Kidney epithelial cell (primary cell): ENCODE data around the gene PBRM1. TPM values are rescaled to one million over a fixed set of nuclear protein-coding genes. Genes with fewer than 3 reads are reported as not detected.
A peak's percentile ranks its signal among the peaks of the same experiment; 100 is the strongest.

Source experiments
- DNase-seq: peaks from one replicate; pipeline ENCODE4 v3.0.0-alpha.2; 2010; ENCODE audit warnings: low read depth
- H3K27me3 ChIP-seq: 2 replicates; pipeline ENCODE4 v1.6.0; 2011; ENCODE audit warnings: low read length; ENCODE audit not compliant: control insufficient read depth, insufficient read depth
- H3K36me3 ChIP-seq: 2 replicates; pipeline ENCODE4 v1.5.1; 2011; ENCODE audit warnings: low read length; ENCODE audit not compliant: control insufficient read depth, insufficient read depth
- H3K4me3 ChIP-seq: 2 replicates; pipeline ENCODE4 v1.5.1; 2011; ENCODE audit warnings: low read depth, mild to moderate bottlenecking, control low read depth, low read length
- total RNA-seq: library from RNA; depleted of rRNA; stranded (reverse); fragments of >200 nt; gene quantifications from 2 replicates; pipeline ENCODE4 v1.2.3, GENCODE V29; 2015
- TF ChIP-seq, protein P1 (sequence below): IDR thresholded peaks from 2 replicates; pipeline ENCODE4 v1.5.1; 2011; ENCODE audit warnings: mild to moderate bottlenecking, moderate library complexity, low read length, control low read depth, inconsistent platforms; ENCODE audit not compliant: insufficient read depth, poor library complexity, severe bottlenecking

PBRM1 gene
- total RNA-seq, 1 donor from 2014 or later, result 89.5 TPM

DNA sequence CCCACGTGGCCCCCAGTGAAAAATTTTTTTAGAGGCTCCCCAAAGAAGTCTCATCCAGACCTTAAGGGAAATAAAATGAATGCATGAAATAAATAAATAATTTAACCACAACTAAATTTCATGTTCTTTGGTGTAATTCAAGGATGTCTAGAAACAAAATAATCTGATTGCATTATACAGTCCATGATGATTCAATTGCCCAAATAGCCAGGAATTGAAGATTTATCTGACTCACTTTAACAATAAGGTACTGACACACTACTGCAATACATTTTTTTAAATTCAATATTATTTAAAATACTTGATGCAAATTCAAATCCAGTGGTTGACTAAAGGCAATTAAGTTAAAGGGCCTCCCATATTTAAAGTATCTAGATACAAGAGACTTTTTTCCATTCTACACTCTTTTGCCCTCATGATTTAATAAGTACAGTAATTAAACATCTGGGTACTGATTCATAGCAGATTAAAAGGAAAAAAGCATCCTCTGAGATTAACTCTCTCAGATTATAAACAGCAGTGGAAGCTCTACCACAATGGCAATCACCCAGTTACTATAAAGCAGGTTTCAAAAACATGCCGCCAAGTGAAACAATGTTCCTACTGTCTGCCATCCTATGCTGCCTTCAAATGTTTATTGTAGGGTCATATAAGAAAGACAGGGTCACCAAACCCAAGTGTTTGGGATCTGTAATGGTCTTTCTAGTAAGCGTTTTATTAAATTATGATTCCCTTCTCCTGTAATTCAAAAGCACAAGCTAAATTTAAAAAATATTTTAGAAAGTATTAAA lies 139.4 kb downstream of the PBRM1 start:
- no peaks in the 10 kb centered on the region for H3K27me3 ChIP-seq
- no peak overlapping the region for H3K4me3 ChIP-seq
- DNase-seq, result no peak
- H3K36me3 ChIP-seq, result no peaks in the 10 kb centered on the region
- TF ChIP-seq, protein P1, sequence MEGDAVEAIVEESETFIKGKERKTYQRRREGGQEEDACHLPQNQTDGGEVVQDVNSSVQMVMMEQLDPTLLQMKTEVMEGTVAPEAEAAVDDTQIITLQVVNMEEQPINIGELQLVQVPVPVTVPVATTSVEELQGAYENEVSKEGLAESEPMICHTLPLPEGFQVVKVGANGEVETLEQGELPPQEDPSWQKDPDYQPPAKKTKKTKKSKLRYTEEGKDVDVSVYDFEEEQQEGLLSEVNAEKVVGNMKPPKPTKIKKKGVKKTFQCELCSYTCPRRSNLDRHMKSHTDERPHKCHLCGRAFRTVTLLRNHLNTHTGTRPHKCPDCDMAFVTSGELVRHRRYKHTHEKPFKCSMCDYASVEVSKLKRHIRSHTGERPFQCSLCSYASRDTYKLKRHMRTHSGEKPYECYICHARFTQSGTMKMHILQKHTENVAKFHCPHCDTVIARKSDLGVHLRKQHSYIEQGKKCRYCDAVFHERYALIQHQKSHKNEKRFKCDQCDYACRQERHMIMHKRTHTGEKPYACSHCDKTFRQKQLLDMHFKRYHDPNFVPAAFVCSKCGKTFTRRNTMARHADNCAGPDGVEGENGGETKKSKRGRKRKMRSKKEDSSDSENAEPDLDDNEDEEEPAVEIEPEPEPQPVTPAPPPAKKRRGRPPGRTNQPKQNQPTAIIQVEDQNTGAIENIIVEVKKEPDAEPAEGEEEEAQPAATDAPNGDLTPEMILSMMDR, result no peak

DNA sequence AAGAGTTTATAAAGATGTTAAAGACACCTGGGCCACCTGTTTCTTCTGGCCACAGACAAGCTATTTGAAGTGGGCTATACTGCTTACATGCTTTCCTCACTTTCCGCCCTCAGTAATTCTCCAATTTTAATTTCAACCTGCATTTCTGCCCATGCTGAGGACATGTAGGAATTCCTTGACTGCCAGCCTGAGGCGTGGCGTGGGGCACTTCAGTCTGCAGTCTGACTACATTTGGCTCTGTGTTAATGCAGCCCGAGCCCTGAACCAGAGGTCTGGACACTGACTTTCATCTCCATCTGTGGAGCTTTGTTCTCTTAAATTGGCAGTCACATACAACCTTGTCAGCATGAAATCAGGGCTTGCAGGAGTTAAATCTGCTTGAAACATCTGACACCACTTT lies 140.8 kb downstream of the PBRM1 start:
- no peak for DNase-seq
- H3K36me3 ChIP-seq, result no peaks in the 10 kb centered on the region

DNA sequence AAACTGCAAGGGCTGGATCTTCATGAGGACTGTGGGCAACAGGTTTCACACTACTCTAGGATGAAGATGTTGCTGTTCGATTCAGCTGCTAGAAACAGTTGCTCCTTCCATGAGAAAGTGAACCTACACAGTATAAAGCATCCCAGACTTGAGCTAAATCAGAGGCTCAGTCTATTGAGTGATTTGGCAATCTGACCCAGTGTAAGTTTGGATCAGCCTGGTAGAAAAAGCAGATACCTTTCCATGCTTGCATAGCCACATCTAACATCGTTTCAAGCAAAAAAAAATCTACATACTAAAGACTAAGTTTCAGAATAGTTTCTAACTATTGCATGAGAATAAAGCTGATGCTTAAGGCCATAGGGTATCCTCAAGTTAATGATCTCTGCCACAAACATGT lies 144.7 kb downstream of the PBRM1 start:
- no peak for DNase-seq

More for the DNA sequence above, 140.8 kb downstream of the PBRM1 start:
- TF ChIP-seq, protein P1, result no peak
- Histone ChIP-seq H3K27me3 (no peaks in the 10 kb centered on the region), H3K4me3 (no peak overlapping the region)

DNA sequence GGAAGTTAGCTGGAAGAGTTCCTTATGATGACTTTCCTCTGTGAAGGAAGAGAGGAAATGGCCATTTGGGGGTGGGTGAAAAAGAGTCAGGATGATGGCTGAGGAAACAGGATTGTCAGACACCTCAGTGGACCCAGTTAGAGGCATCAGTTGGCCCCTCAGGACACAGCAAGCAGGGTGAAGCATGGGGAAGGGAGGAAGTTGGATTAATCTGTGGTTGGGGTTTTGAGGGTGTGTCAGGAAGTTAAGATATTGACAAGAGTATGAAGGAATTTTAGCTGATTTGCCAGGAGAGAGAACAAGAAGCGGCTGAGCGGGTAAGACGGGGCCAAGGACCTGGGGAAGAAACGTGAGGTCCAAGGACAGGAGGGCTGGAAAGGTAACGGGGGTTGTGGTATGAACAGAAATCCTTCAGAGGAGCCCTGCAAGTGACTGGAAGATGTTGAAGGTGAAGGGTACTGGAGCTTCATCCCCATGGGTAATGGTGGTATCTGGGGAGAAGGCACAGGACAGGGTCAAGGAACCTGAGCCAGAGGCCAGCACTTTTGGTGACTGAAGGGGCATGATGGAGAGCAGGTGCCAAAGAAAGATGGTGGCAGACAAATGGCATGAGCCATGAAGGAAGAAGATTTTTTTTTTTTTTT lies 146.6 kb downstream of the PBRM1 start:
- H3K27me3 ChIP-seq, result no peaks in the 10 kb centered on the region
- H3K36me3 ChIP-seq, result no peaks in the 10 kb centered on the region

More for the DNA sequence above, 144.7 kb downstream of the PBRM1 start:
- no peak overlapping the region for H3K4me3 ChIP-seq
- H3K27me3 ChIP-seq, result no peaks in the 10 kb centered on the region
- H3K36me3 ChIP-seq, result no peaks in the 10 kb centered on the region
- TF ChIP-seq, protein P1, result no peak

DNA sequence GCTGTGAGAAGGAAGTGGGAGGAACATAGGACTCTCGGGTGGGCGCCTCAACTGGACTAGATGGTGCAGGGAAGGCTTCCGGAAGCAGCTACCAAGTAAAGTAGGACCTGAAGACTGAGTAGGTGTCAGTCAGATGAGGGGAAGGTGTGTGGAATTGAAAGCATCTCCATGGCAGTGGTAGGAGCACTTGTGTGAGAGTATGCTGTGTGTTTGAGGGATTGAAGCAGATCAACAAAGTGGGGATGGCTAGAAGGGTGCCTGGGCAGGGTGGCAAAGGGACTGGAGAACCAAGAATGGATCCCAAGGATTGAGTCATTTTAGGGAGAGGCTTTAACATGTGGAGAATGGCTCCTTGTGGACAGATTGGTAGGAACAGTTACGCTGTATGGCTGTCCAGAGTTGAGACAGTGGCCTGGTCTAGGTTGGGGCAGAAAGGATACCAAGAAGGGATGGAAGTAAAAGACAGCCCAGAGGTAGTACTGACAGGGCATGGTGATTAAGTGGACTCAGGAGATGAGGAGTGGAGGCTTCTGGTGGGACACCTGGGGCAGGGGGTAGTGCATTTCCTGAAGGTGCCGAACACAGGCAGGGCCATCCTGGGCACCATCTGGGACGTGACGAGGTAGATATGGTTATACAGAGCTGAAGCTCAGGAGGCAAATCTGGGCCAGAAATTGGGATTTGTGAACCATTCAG lies 147.8 kb downstream of the PBRM1 start:
- peak overlapping the region; percentile 68 for H3K4me3 ChIP-seq
- no peaks in the 10 kb centered on the region for H3K27me3 ChIP-seq
- H3K36me3 ChIP-seq, result no peaks in the 10 kb centered on the region
- TF ChIP-seq, protein P1, result no peak
- DNase-seq, result no peak

More for the DNA sequence above, 146.6 kb downstream of the PBRM1 start:
- TF ChIP-seq, protein P1, result no peak
- DNase-seq, result no peak
- H3K4me3 ChIP-seq, result no peak overlapping the region
